ENCODE results near the gene MAFG.
"Not testable (repeated sequence)": the region's sequence is repeated elsewhere in the genome, so short reads cannot be mapped to it uniquely, and the experiment has no call there.

The MAFG gene

GRCh38 chr17:81923302-81924260 is 4.0 kb downstream of the MAFG start:
- DNase-seq (ENCODE audit: low spot score) = no peak

DNA sequence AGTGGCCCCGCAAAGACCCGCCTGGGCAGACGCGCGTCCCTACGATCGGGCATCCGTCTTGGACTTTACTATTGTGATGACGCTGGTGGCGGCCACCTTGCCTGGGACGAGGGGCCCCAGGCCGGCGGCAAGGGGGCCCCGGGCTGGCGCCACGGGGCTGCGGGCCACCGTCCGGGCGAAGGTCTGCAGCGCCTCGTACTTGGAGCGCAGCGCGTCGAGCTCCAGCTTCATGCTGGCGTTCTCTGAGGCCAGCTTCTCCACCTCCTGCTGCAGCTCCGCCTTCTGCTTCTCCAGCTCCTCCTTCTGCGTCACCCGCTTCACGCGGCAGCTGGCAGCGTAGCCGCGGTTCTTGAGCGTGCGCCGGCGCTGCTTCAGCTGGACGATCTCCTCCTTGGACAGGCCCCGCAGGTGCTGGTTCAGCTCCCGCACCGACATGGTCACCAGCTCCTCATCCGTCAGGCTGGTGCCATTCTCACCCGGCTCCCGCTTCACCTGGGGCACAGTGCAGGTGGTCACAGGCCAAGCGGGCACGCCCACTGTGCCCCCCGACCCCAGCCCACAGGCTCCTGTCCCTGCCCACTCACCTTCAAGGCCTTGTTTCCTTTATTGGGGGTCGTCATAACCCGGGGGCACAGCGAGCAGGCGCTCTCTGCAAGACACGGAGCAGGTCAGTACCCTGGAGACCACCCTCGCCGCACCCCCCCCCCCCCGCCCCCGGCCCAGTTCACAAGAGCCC is 4.8 kb downstream of the MAFG start:
- no peak for DNase-seq (ENCODE audit: low spot score)

DNA sequence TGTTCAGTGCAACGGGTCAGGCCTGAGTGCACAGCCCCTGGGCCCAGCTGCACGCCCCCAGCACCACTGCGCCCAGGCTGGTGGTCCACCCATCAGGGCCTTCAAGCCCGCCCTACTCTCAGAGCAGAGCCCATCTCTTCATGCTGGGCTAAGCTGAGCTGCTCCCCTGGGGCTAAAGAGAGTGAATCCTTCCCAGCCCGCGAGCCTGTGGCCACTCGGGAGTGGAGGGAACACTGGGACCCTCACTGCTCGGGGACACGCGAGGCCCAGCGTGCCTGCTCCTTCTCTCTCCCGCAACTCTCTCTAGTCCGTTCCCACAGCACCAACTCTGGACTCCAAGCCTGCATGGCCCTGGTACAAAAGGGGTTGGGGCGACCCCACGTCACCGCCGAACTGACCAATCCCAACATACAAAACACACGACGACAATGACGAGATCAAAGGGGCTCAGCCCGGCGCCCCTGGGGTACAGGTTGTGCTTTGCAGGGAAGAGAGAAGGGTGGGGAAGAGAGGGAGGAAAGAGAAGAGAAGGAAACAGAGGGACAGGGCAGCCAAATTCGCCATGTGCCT is 5.5 kb downstream of the MAFG start:
- DNase-seq (ENCODE audit: low spot score) = no peak

GRCh38 chr17:81921537-81921862 is 6.0 kb downstream of the MAFG start:
- DNase-seq (ENCODE audit: low spot score) = no peak

DNA sequence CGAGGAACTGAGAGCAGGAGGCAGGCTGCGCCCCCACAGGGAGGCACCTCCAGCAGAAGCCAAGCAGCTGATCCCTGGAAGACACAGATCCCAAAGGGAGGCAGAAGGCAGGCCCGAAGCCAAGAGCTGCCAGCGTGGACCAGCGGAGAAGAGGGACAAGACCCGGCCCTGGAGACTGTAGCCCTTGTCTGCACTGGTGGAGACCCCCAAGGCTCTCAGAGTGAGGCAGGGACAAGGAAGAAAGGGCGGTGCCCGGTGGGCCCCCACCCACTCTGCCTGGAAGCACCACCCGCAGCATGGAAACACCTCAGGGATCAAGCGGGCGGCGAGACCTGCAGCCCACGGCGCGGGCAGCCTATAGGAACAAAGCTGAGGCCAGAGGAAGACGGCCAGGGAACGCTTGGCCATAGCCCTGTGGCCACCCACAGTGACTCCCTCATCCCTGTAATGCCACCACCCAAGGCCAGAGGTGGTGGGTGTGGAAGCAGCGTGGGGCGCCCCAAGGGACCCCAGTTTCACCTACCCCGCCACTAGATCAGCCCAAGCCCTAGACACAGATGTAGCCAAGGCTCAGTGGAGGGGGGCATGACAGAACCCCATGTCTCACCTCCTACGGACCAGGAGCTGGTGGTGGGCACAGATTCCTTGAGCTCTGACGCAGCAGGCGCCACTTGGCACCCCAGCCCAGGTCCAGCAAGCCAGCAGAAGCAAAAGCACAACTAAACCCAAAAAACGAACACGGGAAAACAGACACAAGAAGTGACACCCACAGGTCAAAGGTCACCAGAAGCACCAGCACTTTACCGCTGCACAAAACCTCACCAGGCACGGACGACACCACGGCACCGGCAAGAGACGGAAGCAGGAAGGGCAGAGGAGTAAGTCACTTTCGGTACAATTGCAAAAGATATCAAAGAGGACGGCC is 6.7 kb downstream of the MAFG start:
- no peak for DNase-seq (ENCODE audit: low spot score)

- DNase-seq (ENCODE audit: low spot score) = no peak
Measured at GRCh38 chr17:81918832-81919545, 8.5 kb downstream of the MAFG start.

- DNase-seq (ENCODE audit: low spot score) = not testable (repeated sequence)
Measured at GRCh38 chr17:81918333-81918669, 9.2 kb downstream of the MAFG start.

DNA sequence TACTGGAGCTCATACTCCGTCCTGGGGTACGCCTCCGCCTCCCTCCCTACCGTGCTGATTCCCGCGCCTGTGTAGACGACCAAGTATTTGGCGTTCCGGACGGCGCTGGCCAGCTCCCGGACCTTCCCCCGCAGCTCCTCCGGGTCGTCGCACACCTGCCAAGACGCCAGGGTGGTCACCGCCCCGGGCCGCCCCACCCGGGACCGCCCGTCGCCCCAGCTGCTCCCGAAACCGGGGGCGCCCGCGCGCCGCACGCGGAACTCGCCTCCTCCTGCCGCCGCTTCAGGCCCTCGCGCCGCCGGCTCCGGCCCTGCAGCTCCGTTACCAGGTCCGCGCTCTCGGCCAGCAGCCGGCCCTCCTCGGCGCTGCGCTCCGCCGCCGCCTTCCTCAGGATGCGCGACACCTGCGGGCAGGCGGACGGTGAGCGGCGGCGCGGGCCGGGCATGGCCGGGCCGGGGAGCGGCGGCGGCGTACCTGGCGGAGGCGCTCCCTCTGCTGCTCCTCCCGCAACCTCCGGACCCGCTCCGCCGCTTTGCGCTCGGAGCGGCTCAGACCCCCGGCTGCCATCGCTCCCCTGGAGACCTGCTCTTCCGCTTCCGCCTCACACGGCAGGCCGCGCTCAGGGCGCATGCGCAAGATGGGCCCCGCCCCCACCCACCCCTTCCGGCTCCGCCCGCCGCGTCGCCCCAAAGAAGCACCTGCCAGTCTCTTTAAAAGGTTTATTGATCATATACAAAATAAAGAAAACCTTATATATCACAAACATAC is 9.8 kb downstream of the MAFG start, which contains the start of gene SIRT7:
TSS of gene SIRT7 (minus strand) at position 612 of the 768 bp plus-strand sequence. CDS start at position 567, 45 bp downstream.
- peak; percentile 80 for DNase-seq (ENCODE audit: low spot score)

DNA sequence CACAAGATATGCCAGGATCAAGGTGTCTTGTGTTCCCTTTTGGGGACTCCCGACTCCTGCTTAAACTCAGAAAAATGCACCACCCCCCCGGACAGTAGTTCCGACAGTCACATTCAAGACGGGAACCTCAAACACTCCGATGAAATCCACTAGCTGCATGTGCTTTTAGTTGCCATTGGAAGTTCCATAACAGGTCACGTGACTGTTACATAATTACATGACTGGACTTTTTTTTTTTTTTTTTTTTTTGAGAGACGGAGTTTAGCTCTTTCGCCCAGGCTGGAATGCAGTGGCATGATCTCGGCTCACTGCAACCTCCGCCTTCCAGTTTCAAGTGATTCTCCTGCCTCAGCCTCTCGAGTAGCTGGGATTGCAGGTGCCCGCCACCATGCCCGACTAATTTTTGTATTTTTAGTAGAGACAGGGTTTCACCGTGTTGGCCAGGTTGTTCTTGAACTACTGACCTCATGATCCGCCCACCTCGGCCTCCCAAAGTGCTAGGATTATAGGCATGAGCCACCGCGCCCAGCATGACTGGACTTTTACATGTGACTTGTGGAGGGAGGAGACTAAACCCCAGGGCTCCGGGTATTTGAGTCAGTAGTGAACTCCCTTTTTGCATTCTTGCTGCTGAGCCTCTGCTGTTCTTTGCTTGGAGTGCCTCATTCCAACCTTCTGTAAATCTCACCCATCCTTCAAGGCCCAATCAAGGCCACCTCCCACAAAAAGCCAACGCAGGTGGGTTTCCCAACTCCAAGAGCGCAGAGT is 11.1 kb downstream of the MAFG start:
- no peak for DNase-seq (ENCODE audit: low spot score)

DNA sequence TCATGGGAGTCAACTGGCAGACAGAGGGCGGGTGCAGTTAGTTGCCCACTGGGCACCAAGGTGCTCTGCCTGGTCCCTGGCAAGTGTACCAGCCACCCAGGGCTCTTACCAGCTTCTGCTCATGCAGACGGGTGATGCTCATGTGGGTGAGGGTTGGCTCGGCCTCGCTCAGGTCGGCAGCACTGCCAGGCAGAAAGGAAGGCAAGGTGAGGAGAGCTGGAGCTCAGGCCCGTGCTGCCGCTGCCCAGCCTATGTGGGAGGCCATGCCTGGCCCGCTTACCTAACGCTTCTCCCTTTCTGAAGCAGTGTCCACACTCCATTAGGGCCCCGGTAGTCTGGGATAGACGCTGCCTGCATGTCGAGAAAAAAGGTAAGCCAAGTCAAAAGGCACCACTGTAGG is 12.2 kb downstream of the MAFG start:
- DNase-seq (ENCODE audit: low spot score) = no peak

DNA sequence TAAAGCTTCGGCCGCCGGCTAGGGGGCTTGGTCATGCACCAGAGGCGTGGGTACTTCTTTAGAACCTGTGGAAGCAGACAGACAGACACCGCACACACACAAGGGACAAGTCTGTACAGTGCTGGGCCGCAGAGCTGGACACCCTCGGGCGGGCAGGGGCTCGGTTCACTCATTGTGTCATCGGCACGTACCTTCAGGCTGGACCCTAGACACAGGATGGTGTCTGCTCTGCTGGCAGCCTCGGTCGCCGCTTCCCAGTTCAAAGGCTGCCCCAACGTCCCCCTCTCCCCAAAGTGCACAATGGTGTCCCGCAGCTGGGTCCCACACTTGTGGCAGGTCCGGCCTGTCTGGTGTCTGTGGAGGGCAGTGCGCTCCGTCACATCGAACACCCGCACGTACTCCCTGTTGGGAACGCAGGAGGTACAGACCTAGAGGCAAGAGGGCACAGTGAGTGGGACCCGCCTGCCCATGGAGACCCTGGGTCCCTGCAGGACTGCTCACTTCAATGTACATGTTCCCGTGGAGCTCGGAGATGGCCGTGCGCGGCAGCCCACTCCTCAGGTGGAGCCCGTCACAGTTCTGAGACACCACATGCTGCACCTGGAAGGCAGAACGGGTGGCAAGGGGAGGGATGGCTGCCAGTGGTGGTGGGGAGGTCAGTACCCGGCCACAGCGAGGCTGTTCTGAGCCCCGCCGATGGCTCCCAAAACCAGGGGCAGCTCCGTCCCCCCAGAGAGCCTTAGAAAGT is 13.3 kb downstream of the MAFG start:
- DNase-seq (ENCODE audit: low spot score) = no peak

GRCh38 chr17:81913394-81914102 is 14.0 kb downstream of the MAFG start:
- no peak for DNase-seq (ENCODE audit: low spot score)

DNA sequence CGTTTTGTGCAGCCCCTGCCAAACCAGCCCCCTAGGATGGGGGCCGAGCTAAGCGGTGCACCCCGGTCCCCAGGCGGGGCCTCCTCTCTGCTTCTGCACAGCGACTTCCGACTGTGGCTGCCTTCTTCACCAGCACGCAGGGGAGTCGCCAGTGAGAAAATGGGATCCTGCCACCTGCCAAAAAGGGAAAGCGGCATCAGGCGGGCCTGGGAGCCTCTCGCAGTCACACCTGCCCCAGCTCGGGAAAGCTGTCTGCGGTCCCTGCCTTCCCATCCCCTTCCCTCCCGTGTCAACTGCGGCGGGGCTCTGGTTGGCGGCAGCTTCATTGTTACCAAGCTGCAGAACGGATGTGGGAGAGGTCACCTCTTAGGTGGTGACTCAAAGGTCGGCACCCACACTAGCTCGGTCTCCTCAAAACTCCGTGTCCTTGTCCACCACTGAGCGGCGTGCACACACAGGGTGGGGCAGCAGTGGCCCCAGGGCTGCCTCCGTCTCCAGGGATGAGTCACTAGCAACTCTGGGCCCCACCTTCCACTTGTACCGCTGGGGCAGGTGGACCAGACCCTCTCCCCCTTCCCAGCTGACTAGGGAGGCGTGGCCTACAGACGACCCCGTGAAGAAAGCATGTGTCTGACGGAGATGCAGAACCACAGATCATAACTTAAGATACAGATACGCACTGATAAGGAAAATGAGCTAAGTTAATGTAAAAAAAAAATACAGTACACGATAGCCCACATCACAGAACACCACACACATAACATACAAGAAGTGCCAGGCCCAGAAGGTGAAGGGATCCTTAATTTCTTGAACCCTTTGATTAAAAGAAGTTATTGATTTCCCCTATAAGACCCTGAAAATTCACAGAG is 14.9 kb downstream of the MAFG start:
- no peak for DNase-seq (ENCODE audit: low spot score)

- no peak for DNase-seq (ENCODE audit: low spot score)
Measured at GRCh38 chr17:81911969-81912368, 15.6 kb downstream of the MAFG start.

DNA sequence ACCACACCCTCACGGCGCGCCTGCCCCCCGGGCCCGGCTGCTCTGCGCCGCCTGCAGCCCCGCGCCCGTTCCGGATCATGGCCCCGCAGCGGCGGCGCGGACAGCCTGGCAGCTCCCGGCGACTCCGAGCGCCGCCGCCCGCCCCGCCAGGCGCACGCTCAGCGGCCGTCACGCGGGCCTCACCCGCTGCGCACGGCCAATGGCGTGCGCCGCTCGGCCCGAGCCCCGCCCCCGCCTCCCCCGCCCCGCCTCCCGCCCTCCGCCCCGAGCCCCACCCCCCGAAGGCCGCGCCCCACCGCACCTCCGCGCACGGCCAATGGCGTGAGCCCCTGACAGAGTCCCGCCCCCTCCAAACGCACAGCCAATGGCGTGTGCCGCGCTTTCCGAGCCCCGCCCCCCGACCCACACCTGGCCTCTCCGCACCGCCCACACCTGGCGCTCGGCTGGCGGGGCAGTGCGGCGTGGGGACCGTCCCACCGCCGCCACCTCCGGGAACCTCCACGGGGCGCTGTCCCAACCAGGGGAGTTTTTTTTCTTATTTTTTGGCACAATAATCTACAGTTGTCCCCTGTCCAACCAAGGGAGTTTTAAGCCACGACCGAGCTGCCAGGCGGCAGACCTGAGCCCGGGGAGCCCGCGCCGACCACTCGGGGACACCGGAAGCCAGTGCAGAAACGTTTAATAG is 16.1 kb downstream of the MAFG start, which contains the start of gene PCYT2:
TSS of gene PCYT2 (minus strand) at position 123 of the 685 bp plus-strand sequence. CDS start at position 79, 44 bp downstream.
- peak; percentile 92 for DNase-seq (ENCODE audit: low spot score)

DNA sequence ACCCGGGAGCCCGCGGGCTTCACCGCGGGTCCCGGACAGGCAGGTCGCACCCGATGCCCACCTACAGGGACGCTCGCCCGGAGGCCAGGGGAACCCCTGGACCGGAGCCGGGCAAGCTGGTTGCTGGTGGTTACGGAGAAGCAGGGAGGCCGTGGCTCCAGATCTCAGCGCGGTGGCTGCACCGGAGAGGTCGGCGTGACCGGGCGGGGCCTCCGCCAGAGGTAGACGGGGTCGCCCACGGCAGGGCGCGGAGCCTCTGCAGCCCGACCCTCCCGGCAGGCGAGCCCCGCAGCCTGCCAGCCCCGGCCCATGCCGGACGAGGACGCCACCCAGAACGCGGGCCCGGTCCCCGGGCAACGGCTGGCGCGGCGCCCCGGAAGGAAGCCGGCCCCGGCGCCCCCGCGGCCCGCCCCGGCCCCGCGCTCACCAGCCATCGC is 16.7 kb downstream of the MAFG start:
- DNase-seq (ENCODE audit: low spot score) = no peak

Data from putamen (tissue), 1 donor.